ENCODE results near the gene KLK1.

KLK1 gene

DNA sequence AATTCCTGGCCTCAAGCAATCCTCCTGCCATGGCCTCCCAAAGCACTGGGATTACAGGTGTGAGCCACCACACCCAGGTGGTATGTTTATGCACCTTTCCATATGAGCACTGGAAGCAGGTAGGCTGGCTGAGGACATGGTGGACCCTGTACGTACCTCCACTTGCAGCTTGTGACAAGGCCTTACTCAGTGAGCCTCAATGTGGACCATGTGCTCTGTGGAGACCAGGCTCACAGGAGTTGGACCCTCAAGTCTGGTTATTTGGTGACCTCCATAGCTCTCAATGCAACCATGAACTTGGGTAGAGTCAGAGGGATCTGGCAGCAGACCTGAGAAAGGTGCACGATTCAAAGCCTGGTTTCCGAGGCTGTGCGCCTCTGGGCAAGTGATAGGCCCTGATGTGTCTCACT lies 27.9 kb downstream of the KLK1 start:
- TF ChIP-seq EZH2phosphoT487 (IDR thresholded peaks at IDR 0.05; ENCODE audit: low read depth), result no peak
- Histone ChIP-seq H3K4me2 (ENCODE audit: low read length) (no peak overlapping the region), H3K4me1 (ENCODE audit: low read length) (peaks cover 8% of the 10 kb centered on the region), H4K20me1 (ENCODE audit: insufficient read depth, low read length) (peaks cover 58% of the 10 kb centered on the region), H3K36me3 (replicated peaks; ENCODE audit: low read depth, low read length) (peaks cover 50% of the 10 kb centered on the region), H3K9me3 (ENCODE audit: insufficient read depth, low read length) (no peaks in the 10 kb centered on the region), H3K9ac (ENCODE audit: low read length) (no peak overlapping the region), H2AFZ (ENCODE audit: low read depth, low read length) (no peak overlapping the region), H3K27ac (ENCODE audit: low read length) (0 out of 2 replicates have a peak overlapping the region, but pooled peaks have one; percentile 3), H3K79me2 (ENCODE audit: low read length) (peaks cover 23% of the 10 kb centered on the region), H3K4me3 (ENCODE audit: low read length) (no peak overlapping the region), H3K27me3 (ENCODE audit: low read depth, low read length) (no peaks in the 10 kb centered on the region)

- Histone ChIP-seq H3K4me3 (ENCODE audit: low read length) (no peak overlapping the region), H3K36me3 (replicated peaks; ENCODE audit: low read depth, low read length) (peaks cover 47% of the 10 kb centered on the region), H3K4me2 (ENCODE audit: low read length) (0 out of 2 replicates have a peak overlapping the region, but pooled peaks have one; percentile 3), H3K27ac (ENCODE audit: low read length) (peak overlapping the region; percentile 3; the same call in 1 of the 2 replicates), H3K79me2 (ENCODE audit: low read length) (peaks cover 19% of the 10 kb centered on the region), H4K20me1 (ENCODE audit: insufficient read depth, low read length) (peaks cover 54% of the 10 kb centered on the region), H2AFZ (ENCODE audit: low read depth, low read length) (no peak overlapping the region), H3K27me3 (ENCODE audit: low read depth, low read length) (no peaks in the 10 kb centered on the region), H3K9ac (ENCODE audit: low read length) (no peak overlapping the region), H3K9me3 (ENCODE audit: insufficient read depth, low read length) (no peaks in the 10 kb centered on the region), H3K4me1 (ENCODE audit: low read length) (peaks cover 8% of the 10 kb centered on the region)
- TF ChIP-seq, protein P1, sequence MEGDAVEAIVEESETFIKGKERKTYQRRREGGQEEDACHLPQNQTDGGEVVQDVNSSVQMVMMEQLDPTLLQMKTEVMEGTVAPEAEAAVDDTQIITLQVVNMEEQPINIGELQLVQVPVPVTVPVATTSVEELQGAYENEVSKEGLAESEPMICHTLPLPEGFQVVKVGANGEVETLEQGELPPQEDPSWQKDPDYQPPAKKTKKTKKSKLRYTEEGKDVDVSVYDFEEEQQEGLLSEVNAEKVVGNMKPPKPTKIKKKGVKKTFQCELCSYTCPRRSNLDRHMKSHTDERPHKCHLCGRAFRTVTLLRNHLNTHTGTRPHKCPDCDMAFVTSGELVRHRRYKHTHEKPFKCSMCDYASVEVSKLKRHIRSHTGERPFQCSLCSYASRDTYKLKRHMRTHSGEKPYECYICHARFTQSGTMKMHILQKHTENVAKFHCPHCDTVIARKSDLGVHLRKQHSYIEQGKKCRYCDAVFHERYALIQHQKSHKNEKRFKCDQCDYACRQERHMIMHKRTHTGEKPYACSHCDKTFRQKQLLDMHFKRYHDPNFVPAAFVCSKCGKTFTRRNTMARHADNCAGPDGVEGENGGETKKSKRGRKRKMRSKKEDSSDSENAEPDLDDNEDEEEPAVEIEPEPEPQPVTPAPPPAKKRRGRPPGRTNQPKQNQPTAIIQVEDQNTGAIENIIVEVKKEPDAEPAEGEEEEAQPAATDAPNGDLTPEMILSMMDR (IDR thresholded peaks at IDR 0.05; ENCODE audit: low read depth, low read length), result peak; percentile 40
- TF ChIP-seq EZH2phosphoT487 (IDR thresholded peaks at IDR 0.05; ENCODE audit: low read depth), result no peak
Measured at GRCh38 chr19:50794876-50795663, 28.5 kb downstream of the KLK1 start.

GRCh38 chr19:50794074-50794875 lies 29.3 kb downstream of the KLK1 start:
- H2AFZ ChIP-seq (ENCODE audit: low read depth, low read length), result no peak overlapping the region
- H3K79me2 ChIP-seq (ENCODE audit: low read length), result peaks cover 11% of the 10 kb centered on the region
- H3K27me3 ChIP-seq (ENCODE audit: low read depth, low read length), result no peaks in the 10 kb centered on the region
- H3K4me3 ChIP-seq (ENCODE audit: low read length), result no peak overlapping the region
- peaks cover 46% of the 10 kb centered on the region for H4K20me1 ChIP-seq (ENCODE audit: insufficient read depth, low read length)
- peaks cover 40% of the 10 kb centered on the region for H3K36me3 ChIP-seq (replicated peaks; ENCODE audit: low read depth, low read length)
- no peaks in the 10 kb centered on the region for H3K9me3 ChIP-seq (ENCODE audit: insufficient read depth, low read length)
- no peak overlapping the region for H3K9ac ChIP-seq (ENCODE audit: low read length)
- TF ChIP-seq, protein P1 (IDR thresholded peaks at IDR 0.05; ENCODE audit: low read depth, low read length), result peak; percentile 41
- no peak for TF ChIP-seq EZH2phosphoT487 (IDR thresholded peaks at IDR 0.05; ENCODE audit: low read depth)
- peak overlapping the region; percentile 3; the same call in 1 of the 2 replicates for H3K4me2 ChIP-seq (ENCODE audit: low read length)
- peaks cover 8% of the 10 kb centered on the region for H3K4me1 ChIP-seq (ENCODE audit: low read length)
- H3K27ac ChIP-seq (ENCODE audit: low read length), result no peak overlapping the region

- H3K9ac ChIP-seq (ENCODE audit: low read length), result no peak overlapping the region
- no peak overlapping the region for H3K4me2 ChIP-seq (ENCODE audit: low read length)
Measured at GRCh38 chr19:50793558-50794065, 30.0 kb downstream of the KLK1 start.

More at GRCh38 chr19:50793558-50794065, 30.0 kb downstream of the KLK1 start:
- H4K20me1 ChIP-seq (ENCODE audit: insufficient read depth, low read length), result peaks cover 40% of the 10 kb centered on the region
- no peaks in the 10 kb centered on the region for H3K27me3 ChIP-seq (ENCODE audit: low read depth, low read length)
- H3K4me3 ChIP-seq (ENCODE audit: low read length), result no peak overlapping the region
- H3K4me1 ChIP-seq (ENCODE audit: low read length), result peaks cover 8% of the 10 kb centered on the region
- no peak for TF ChIP-seq EZH2phosphoT487 (IDR thresholded peaks at IDR 0.05; ENCODE audit: low read depth)
- TF ChIP-seq, protein P1 (IDR thresholded peaks at IDR 0.05; ENCODE audit: low read depth, low read length), result no peak
- H3K27ac ChIP-seq (ENCODE audit: low read length), result no peak overlapping the region
- no peak overlapping the region for H2AFZ ChIP-seq (ENCODE audit: low read depth, low read length)
- peaks cover 33% of the 10 kb centered on the region for H3K36me3 ChIP-seq (replicated peaks; ENCODE audit: low read depth, low read length)
- peaks cover 5% of the 10 kb centered on the region; the same call in 1 of the 2 replicates for H3K79me2 ChIP-seq (ENCODE audit: low read length)
- no peaks in the 10 kb centered on the region for H3K9me3 ChIP-seq (ENCODE audit: insufficient read depth, low read length)
